H1 (cell line): ENCODE measurements around the gene UBTD2. TPM values are rescaled to one million over a fixed set of nuclear protein-coding genes. Genes with fewer than 3 reads are reported as not detected.

Experiments used
- CTCF ChIA-PET: fragments of 300-600 bp; sonication (Branson Sonifier 250); formaldehyde crosslinking; loops from one replicate; lab custom pipeline; 2021; ENCODE audit not compliant: partially characterized antibody; lab: Charles Lee
- POLR2A ChIA-PET: fragments of 300-600 bp; sonication (Branson Sonifier 250); formaldehyde crosslinking; loops from one replicate; lab custom pipeline; 2021; ENCODE audit warnings: inconsistent platforms; ENCODE audit not compliant: partially characterized antibody; lab: Charles Lee
- DNase-seq, 2 experiments: peaks; one replicate each; pipeline versions ENCODE4 v3.0.0 to v3.0.0-alpha.2; 2010 to 2022; ENCODE audit warnings: low spot score in 2 of 2, low read depth in 1 of 2, mixed read lengths in 1 of 2
- FAIRE-seq: peaks from 2 replicates; lab custom pipeline; 2011; peaks lifted over from hg19 to GRCh38; lab: Jason Lieb, UNC
- H2AFZ ChIP-seq: 2 replicates; pipeline ENCODE4 v1.8.1; 2012; ENCODE audit warnings: low read length, inconsistent platforms
- H2AK5ac ChIP-seq: 2 replicates; pipeline ENCODE4 v1.6.1; 2013; ENCODE audit warnings: low read depth, low read length
- H2BK120ac ChIP-seq: replicated peaks from 2 replicates; pipeline ENCODE3; 2013; ENCODE audit warnings: low read depth, low read length, inconsistent platforms
- H2BK12ac ChIP-seq: 2 replicates; pipeline ENCODE4 v1.6.1; 2013; ENCODE audit warnings: low read depth, low read length
- H2BK15ac ChIP-seq: 2 replicates; pipeline ENCODE4 v1.6.1; 2013; ENCODE audit warnings: low read length
- H2BK20ac ChIP-seq: 2 replicates; pipeline ENCODE4 v1.6.1; 2013; ENCODE audit warnings: low read length
- H2BK5ac ChIP-seq: 2 replicates; pipeline ENCODE4 v1.6.1; 2013; ENCODE audit warnings: low read depth, low read length
- H3K14ac ChIP-seq: 2 replicates; pipeline ENCODE4 v1.6.1; 2013; ENCODE audit warnings: inconsistent platforms; ENCODE audit not compliant: insufficient read length
- H3K18ac ChIP-seq: 2 replicates; pipeline ENCODE4 v1.6.1; 2013; ENCODE audit warnings: low read length; ENCODE audit errors: extremely low read depth
- H3K23ac ChIP-seq: 2 replicates; pipeline ENCODE4 v1.6.1; 2013; ENCODE audit warnings: inconsistent platforms; ENCODE audit not compliant: insufficient read length
- H3K23me2 ChIP-seq: 2 replicates; pipeline ENCODE4 v1.6.1; 2013; ENCODE audit warnings: low read depth, low read length
- H3K27ac ChIP-seq: 2 replicates; pipeline ENCODE4 v1.6.1; 2011; ENCODE audit warnings: low read depth, low read length, inconsistent platforms
- H3K27me3 ChIP-seq, 4 experiments: replicated peaks in 1 of 4; 1 replicate in 1 of 4; 2 replicates in 3 of 4; pipeline versions ENCODE4 v1.6.1 to v1.8.1; 2011 to 2013; ENCODE audit warnings: low read length in 3 of 4, mild to moderate bottlenecking in 3 of 4, inconsistent platforms in 2 of 4, mixed read lengths in 2 of 4, moderate library complexity in 1 of 4; ENCODE audit not compliant: control insufficient read depth in 3 of 4, insufficient read depth in 3 of 4; ENCODE audit errors: extremely low read depth in 1 of 4
- H3K36me3 ChIP-seq, 4 experiments: 2 replicates each; pipeline versions ENCODE4 v1.6.1 to v1.8.1; 2011 to 2013; ENCODE audit warnings: mild to moderate bottlenecking in 4 of 4, low read length in 3 of 4, moderate library complexity in 2 of 4, control low read depth in 1 of 4, inconsistent platforms in 1 of 4; ENCODE audit not compliant: insufficient read depth in 4 of 4, control insufficient read depth in 2 of 4
- H3K4ac ChIP-seq: replicated peaks from 2 replicates; pipeline ENCODE3; 2013; ENCODE audit warnings: low read length, low read depth, mixed read lengths, inconsistent platforms; ENCODE audit not compliant: insufficient read length
- H3K4me1 ChIP-seq, 4 experiments: replicated peaks in 1 of 4; 1 replicate in 1 of 4; 2 replicates in 3 of 4; pipeline versions ENCODE4 v1.6.1 to v1.8.1; 2011 to 2013; ENCODE audit warnings: low read length in 3 of 4, inconsistent platforms in 2 of 4, mixed read lengths in 1 of 4; ENCODE audit not compliant: insufficient read depth in 4 of 4, control insufficient read depth in 3 of 4
- H3K4me2 ChIP-seq, 2 experiments: 2 replicates each; pipeline versions ENCODE4 v1.6.1 to v1.8.1; 2011 to 2013; ENCODE audit warnings: low read depth in 2 of 2, low read length in 2 of 2, control low read depth in 1 of 2, inconsistent platforms in 1 of 2, mild to moderate bottlenecking in 1 of 2; ENCODE audit not compliant: insufficient read depth in 1 of 2
- H3K4me3 ChIP-seq, 4 experiments: fragments of 200-600, 300-600 bp in 1 of 4; sonication (generic), shearing (Covaris generic), sonication (Bioruptor Twin) in 1 of 4; 2 replicates each; pipeline versions ENCODE4 v1.5.1 to v1.8.1; 2011 to 2016; ENCODE audit warnings: low read length in 4 of 4, low read depth in 3 of 4, control low read depth in 2 of 4, inconsistent platforms in 2 of 4, mild to moderate bottlenecking in 2 of 4, mixed read lengths in 1 of 4, moderate library complexity in 1 of 4; ENCODE audit not compliant: insufficient read depth in 2 of 4; ENCODE audit errors: extremely low read depth in 1 of 4
- H3K56ac ChIP-seq: replicated peaks from 2 replicates; pipeline ENCODE3; 2013; ENCODE audit warnings: low read depth, mild to moderate bottlenecking, mixed read lengths, low read length, inconsistent platforms; ENCODE audit not compliant: insufficient read length
- H3K79me1 ChIP-seq: 2 replicates; pipeline ENCODE4 v1.6.1; 2013; ENCODE audit warnings: low read depth, low read length, control low read depth
- H3K79me2 ChIP-seq, 2 experiments: 2 replicates each; pipeline versions ENCODE4 v1.6.1 to v1.8.1; 2012 to 2013; ENCODE audit warnings: low read length in 2 of 2, mild to moderate bottlenecking in 2 of 2, inconsistent platforms in 1 of 2; ENCODE audit not compliant: insufficient read depth in 2 of 2, control insufficient read depth in 1 of 2
- H3K9ac ChIP-seq, 4 experiments: replicated peaks in 1 of 4; 1 replicate in 1 of 4; 2 replicates in 3 of 4; pipeline versions ENCODE4 v1.6.1 to v1.8.1; 2011 to 2013; ENCODE audit warnings: low read depth in 3 of 4, low read length in 3 of 4, control low read depth in 2 of 4, mild to moderate bottlenecking in 2 of 4, moderate library complexity in 2 of 4, inconsistent platforms in 1 of 4; ENCODE audit errors: extremely low read depth in 1 of 4
- H3K9me3 ChIP-seq, 2 experiments: 2 replicates each; pipeline versions ENCODE4 v1.6.1 to v1.8.1; 2012 to 2013; ENCODE audit warnings: mild to moderate bottlenecking in 2 of 2, moderate library complexity in 2 of 2, control low read depth in 1 of 2, inconsistent platforms in 1 of 2, low read depth in 1 of 2, low read length in 1 of 2, mixed read lengths in 1 of 2; ENCODE audit not compliant: insufficient read depth in 2 of 2
- H4K20me1 ChIP-seq, 2 experiments: replicated peaks in 1 of 2; 2 replicates each; pipeline versions ENCODE3 to v1.8.1; 2011 to 2013; ENCODE audit warnings: inconsistent platforms in 2 of 2, low read length in 2 of 2, mild to moderate bottlenecking in 1 of 2; ENCODE audit not compliant: insufficient read depth in 2 of 2, control insufficient read depth in 1 of 2
- H4K5ac ChIP-seq: 2 replicates; pipeline ENCODE4 v1.6.1; 2013; ENCODE audit warnings: low read length, low read depth, mixed read lengths, inconsistent platforms; ENCODE audit not compliant: insufficient read length
- H4K8ac ChIP-seq: 2 replicates; pipeline ENCODE4 v1.8.0; 2013; ENCODE audit warnings: mild to moderate bottlenecking, moderate library complexity, low read length, inconsistent platforms; ENCODE audit not compliant: insufficient read depth; ENCODE audit errors: extremely low read depth
- H4K91ac ChIP-seq: replicated peaks from 2 replicates; pipeline ENCODE3; 2013; ENCODE audit warnings: low read length, mixed read lengths, inconsistent platforms; ENCODE audit not compliant: insufficient read length
- ATF3 ChIP-seq: IDR thresholded peaks from 2 replicates; pipeline ENCODE4 v1.6.1; 2011; ENCODE audit warnings: low read depth, mild to moderate bottlenecking, low read length; ENCODE audit not compliant: insufficient read depth
- BRCA1 ChIP-seq: IDR thresholded peaks from 2 replicates; pipeline ENCODE4 v1.6.1; 2012; ENCODE audit warnings: low read depth, low read length, improper control_type of control experiment
- CREB1 ChIP-seq: IDR thresholded peaks from 2 replicates; pipeline ENCODE4 v1.6.1; 2012; ENCODE audit warnings: inconsistent platforms
- EZH2 ChIP-seq: fragments of 200-600 bp; sonication (generic); IDR thresholded peaks from 2 replicates; pipeline ENCODE4 v1.7.1; 2012; ENCODE audit warnings: low read depth, mild to moderate bottlenecking, moderate library complexity, low read length, inconsistent platforms; ENCODE audit not compliant: severe bottlenecking
- FOSL1 ChIP-seq: IDR thresholded peaks from 2 replicates; pipeline ENCODE4 v1.6.1; 2011; ENCODE audit warnings: mild to moderate bottlenecking, low read depth, low read length, moderate library complexity; ENCODE audit not compliant: insufficient read depth
- HDAC6 ChIP-seq: IDR thresholded peaks from one replicate; pipeline ENCODE4 v1.7.1; 2012; ENCODE audit warnings: low read depth, mild to moderate bottlenecking, inconsistent platforms, low read length, moderate library complexity
- JUND ChIP-seq: IDR thresholded peaks from 2 replicates; pipeline ENCODE4 v1.6.1; 2011; ENCODE audit warnings: mild to moderate bottlenecking, improper control_type of control experiment, low read length
- KDM1A ChIP-seq: fragments of 200-600, 300-600 bp; sonication (generic); IDR thresholded peaks from 2 replicates; pipeline ENCODE4 v1.7.1; 2016; ENCODE audit warnings: mild to moderate bottlenecking, low read length, borderline replicate concordance
- KDM4A ChIP-seq: IDR thresholded peaks from one replicate; pipeline ENCODE4 v1.7.1; 2012; ENCODE audit warnings: low read depth, mild to moderate bottlenecking, moderate library complexity, low read length, inconsistent platforms; ENCODE audit not compliant: severe bottlenecking
- KDM5A ChIP-seq: fragments of 200-600 bp; IDR thresholded peaks from 2 replicates; pipeline ENCODE4 v1.7.1; 2012; ENCODE audit warnings: mild to moderate bottlenecking, low read length, inconsistent platforms, mixed read lengths
- NANOG ChIP-seq: IDR thresholded peaks from 2 replicates; pipeline ENCODE4 v1.6.1; 2011; ENCODE audit warnings: low read length, low read depth, mild to moderate bottlenecking, inconsistent platforms; ENCODE audit not compliant: insufficient read depth, poor library complexity, severe bottlenecking
- RAD21 ChIP-seq, 2 experiments: IDR thresholded peaks in 1 of 2; conservative IDR thresholded peaks in 1 of 2; 2 replicates each; pipeline ENCODE4 v1.6.1; 2011; ENCODE audit warnings: low read depth in 2 of 2, low read length in 2 of 2, improper control_type of control experiment in 1 of 2, inconsistent platforms in 1 of 2, mild to moderate bottlenecking in 1 of 2, moderate library complexity in 1 of 2
- SP2 ChIP-seq: IDR thresholded peaks from 2 replicates; pipeline ENCODE4 v1.6.1; 2012; ENCODE audit warnings: mild to moderate bottlenecking, low read length, inconsistent platforms
- TAF7 ChIP-seq: optimal IDR thresholded peaks from 2 replicates; pipeline ENCODE3; 2011; ENCODE audit warnings: low read depth, mild to moderate bottlenecking, inconsistent platforms, low read length, moderate library complexity, borderline replicate concordance
- WGBS, 2 experiments: shearing (Covaris generic) in 1 of 2; methylation state at CpG; one replicate each; pipeline versions ENCODE4 v1.1.6 to v1.1.7; 2013 to 2015; ENCODE audit warnings: low lambda C conversion rate in 2 of 2, mixed read lengths in 2 of 2, inconsistent platforms in 1 of 2, low coverage in 1 of 2, missing lambda C conversion rate in 1 of 2; ENCODE audit not compliant: insufficient replicate concordance in 2 of 2, insufficient coverage in 1 of 2, insufficient read length in 1 of 2; ENCODE audit errors: extremely low coverage in 1 of 2, missing lambda C conversion rate in 1 of 2; 5-methylcytosine and 5-hydroxymethylcytosine counted together
- polyA plus RNA-seq, 7 experiments: library from polyadenylated mRNA; depleted of rRNA in 3 of 7; stranded (reverse) in 5 of 7; unstranded in 2 of 7; fragments of >200 nt in 5 of 7; fragments of 200-250 nt in 2 of 7; gene quantifications; 1 replicate in 5 of 7; 2 replicates in 1 of 7; 4 replicates in 1 of 7; pipeline versions ENCODE4 v1.2.1 to v1.2.3, GENCODE V29; 2011 to 2013; ENCODE audit warnings: missing spikeins in 2 of 7, mixed read lengths in 2 of 7
- total RNA-seq: library from RNA; stranded (reverse); fragmentation: NEBNext Ultra II Directional; extraction: Animal tissue kit (Norgen Biotek cat#: 25700); gene quantifications from 2 replicates; pipeline ENCODE4 v1.2.1, GENCODE V29; 2021

UBTD2 gene
- total and polyA plus RNA-seq, 2 of the 8 experiments (the other 6 are each of a cell fraction or from before 2014, with no cell fraction given), result 14.5 to 39.2 TPM

- ChIA-PET CTCF (interaction anchor here (0.8 to 6.3 kb wide), 5 partner anchors 8 to 65 kb away, joined by 3 to 42 read pairs (median 5); partner anchors contain the start of gene STK10), POLR2A (no interaction called here)
- no peak overlapping the region for H3K27ac ChIP-seq
- peaks cover 0 to 12% (median 4%) of the 10 kb centered on the region in 4 experiments; a peak in 4 of 7 replicates for H3K4me1 ChIP-seq
- no peak overlapping the region for H3K9ac ChIP-seq
- no peak overlapping the region for H3K14ac ChIP-seq
- no peak overlapping the region for H2AK5ac ChIP-seq
- no peaks in the 10 kb centered on the region for H4K20me1 ChIP-seq
- H3K4ac ChIP-seq, result no peak overlapping the region
- no peak overlapping the region for H2BK5ac ChIP-seq
- no peak overlapping the region for H3K4me3 ChIP-seq
- no peaks in the 10 kb centered on the region for H3K27me3 ChIP-seq
- H2BK20ac ChIP-seq, result no peak overlapping the region
- H3K23me2 ChIP-seq, result no peaks in the 10 kb centered on the region; the same call in 1 of the 2 replicates
- no peak overlapping the region for H2AFZ ChIP-seq
- no peak overlapping the region for H3K56ac ChIP-seq
- WGBS, 2 experiments, result 86% methylated on average over 8 of the region's 8 CpGs; no CpG with 5 or more reads in 1 of the 2 experiments
- no peak overlapping the region for H4K91ac ChIP-seq
- no peaks in the 10 kb centered on the region for H3K79me2 ChIP-seq
- no peak overlapping the region for H2BK15ac ChIP-seq
- no peaks in the 10 kb centered on the region for H3K9me3 ChIP-seq
- no peak overlapping the region for H2BK12ac ChIP-seq
- H2BK120ac ChIP-seq, result no peak overlapping the region
- H3K36me3 ChIP-seq, result no peaks in the 10 kb centered on the region
- H3K23ac ChIP-seq, result no peak overlapping the region
- FAIRE-seq, result no peak
- H3K4me2 ChIP-seq, result no peak overlapping the region
- H3K18ac ChIP-seq, result no peak overlapping the region
- no peak overlapping the region for H4K8ac ChIP-seq
- 0 out of 2 replicates have a peak, but pooled peaks cover 7% of the 10 kb centered on the region for H3K79me1 ChIP-seq
- no peak for DNase-seq
- H4K5ac ChIP-seq, result no peak overlapping the region
- TF ChIP-seq NANOG, result no peak
- no peak for TF ChIP-seq KDM5A
- no peak for TF ChIP-seq TAF7
- no peak for TF ChIP-seq ATF3
- no peak for TF ChIP-seq SP2
- no peak for TF ChIP-seq KDM1A
- TF ChIP-seq CREB1, result no peak
- TF ChIP-seq BRCA1, result no peak
- TF ChIP-seq JUND, result no peak
- TF ChIP-seq HDAC6, result no peak
- TF ChIP-seq FOSL1, result no peak
- no peak for TF ChIP-seq KDM4A
- no peak for TF ChIP-seq RAD21 (IDR thresholded peaks at IDR 0.05 in 1 of 2, conservative IDR thresholded peaks at IDR 0.05 in 1 of 2; ENCODE audit: low read depth in 2 of 2, low read length in 2 of 2)
- no peak for TF ChIP-seq EZH2
These were observed 112.4 kb downstream of the UBTD2 start for GRCh38 chr5:172171118-172171517.
